ENCODE results near the gene RARRES2. TPM values are rescaled to one million over a fixed set of nuclear protein-coding genes. Genes with fewer than 3 reads are reported as not detected.

The RARRES2 gene
- total and polyA plus RNA-seq, 2 of the 13 experiments (the other 11 are each of a cell fraction or from before 2014, with no cell fraction given), result 134 to 172 TPM

- peak; percentile 37; the same call in 1 of the 2 replicates for TF ChIP-seq MAZ (IDR thresholded peaks at IDR 0.05; ENCODE audit: borderline replicate concordance, low read depth, low read length)
- TF ChIP-seq MAZ (CRISPR knock-in tag; IDR thresholded peaks at IDR 0.05; ENCODE audit: low read depth), result peak; percentile 93
- TF ChIP-seq ZNF205 (CRISPR knock-in tag; IDR thresholded peaks at IDR 0.05), result no peak
- no peak for TF ChIP-seq ARNT2 (CRISPR knock-in tag; IDR thresholded peaks at IDR 0.05; ENCODE audit: low read depth)
- TF ChIP-seq NCOA5 (CRISPR knock-in tag; IDR thresholded peaks at IDR 0.05), result no peak
- TF ChIP-seq CHCHD3 (CRISPR knock-in tag; IDR thresholded peaks at IDR 0.05), result no peak
- TF ChIP-seq KDM5A (IDR thresholded peaks at IDR 0.05; ENCODE audit: borderline replicate concordance, low read length), result no peak
- TF ChIP-seq GABPA (IDR thresholded peaks at IDR 0.05; ENCODE audit: low read depth, low read length), result no peak
- TF ChIP-seq GABPA (CRISPR knock-in tag; IDR thresholded peaks at IDR 0.05; ENCODE audit: low read depth), result no peak
- no peak for TF ChIP-seq SIX4 (CRISPR knock-in tag; IDR thresholded peaks at IDR 0.05)
- no peak for TF ChIP-seq ZMYM4 (CRISPR knock-in tag; IDR thresholded peaks at IDR 0.05)
- no peak for TF ChIP-seq ZNF720 (CRISPR knock-in tag; IDR thresholded peaks at IDR 0.05)
- no peak for TF ChIP-seq ZNF224 (CRISPR knock-in tag; IDR thresholded peaks at IDR 0.05)
- TF ChIP-seq TRAFD1 (CRISPR knock-in tag; IDR thresholded peaks at IDR 0.05; ENCODE audit: borderline replicate concordance), result 0 out of 2 replicates have a peak, but pooled peaks have one; percentile 59
- no peak for TF ChIP-seq ZNF562 (CRISPR knock-in tag; IDR thresholded peaks at IDR 0.05; ENCODE audit: borderline replicate concordance)
- TF ChIP-seq CHD4 (IDR thresholded peaks at IDR 0.05; ENCODE audit: borderline replicate concordance, low read length), result no peak
- no peak for TF ChIP-seq HMG20B (CRISPR knock-in tag; conservative IDR thresholded peaks at IDR 0.05)
- no peak for TF ChIP-seq TMF1 (CRISPR knock-in tag; IDR thresholded peaks at IDR 0.05; ENCODE audit: low read depth)
- no peak for TF ChIP-seq ZNF430 (CRISPR knock-in tag; IDR thresholded peaks at IDR 0.05)
- TF ChIP-seq NCOR1 (IDR thresholded peaks at IDR 0.05; ENCODE audit: borderline replicate concordance, low read length), result peak; percentile 81; the same call in 1 of the 2 replicates
- no peak for TF ChIP-seq ZKSCAN1 (IDR thresholded peaks at IDR 0.05; ENCODE audit: low read length)
- TF ChIP-seq ZBTB26 (CRISPR knock-in tag; IDR thresholded peaks at IDR 0.05; ENCODE audit: borderline replicate concordance), result no peak; the same call in 1 of the 2 replicates
- TF ChIP-seq ZNF230 (CRISPR knock-in tag; IDR thresholded peaks at IDR 0.05), result no peak
- TF ChIP-seq, protein P1, sequence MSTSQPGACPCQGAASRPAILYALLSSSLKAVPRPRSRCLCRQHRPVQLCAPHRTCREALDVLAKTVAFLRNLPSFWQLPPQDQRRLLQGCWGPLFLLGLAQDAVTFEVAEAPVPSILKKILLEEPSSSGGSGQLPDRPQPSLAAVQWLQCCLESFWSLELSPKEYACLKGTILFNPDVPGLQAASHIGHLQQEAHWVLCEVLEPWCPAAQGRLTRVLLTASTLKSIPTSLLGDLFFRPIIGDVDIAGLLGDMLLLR (CRISPR knock-in tag; IDR thresholded peaks at IDR 0.05), result no peak
- TF ChIP-seq, protein P2, sequence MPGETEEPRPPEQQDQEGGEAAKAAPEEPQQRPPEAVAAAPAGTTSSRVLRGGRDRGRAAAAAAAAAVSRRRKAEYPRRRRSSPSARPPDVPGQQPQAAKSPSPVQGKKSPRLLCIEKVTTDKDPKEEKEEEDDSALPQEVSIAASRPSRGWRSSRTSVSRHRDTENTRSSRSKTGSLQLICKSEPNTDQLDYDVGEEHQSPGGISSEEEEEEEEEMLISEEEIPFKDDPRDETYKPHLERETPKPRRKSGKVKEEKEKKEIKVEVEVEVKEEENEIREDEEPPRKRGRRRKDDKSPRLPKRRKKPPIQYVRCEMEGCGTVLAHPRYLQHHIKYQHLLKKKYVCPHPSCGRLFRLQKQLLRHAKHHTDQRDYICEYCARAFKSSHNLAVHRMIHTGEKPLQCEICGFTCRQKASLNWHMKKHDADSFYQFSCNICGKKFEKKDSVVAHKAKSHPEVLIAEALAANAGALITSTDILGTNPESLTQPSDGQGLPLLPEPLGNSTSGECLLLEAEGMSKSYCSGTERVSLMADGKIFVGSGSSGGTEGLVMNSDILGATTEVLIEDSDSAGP (CRISPR knock-in tag; IDR thresholded peaks at IDR 0.05; ENCODE audit: borderline replicate concordance), result peak; percentile 85
- TF ChIP-seq NR1H2 (CRISPR knock-in tag; IDR thresholded peaks at IDR 0.05; ENCODE audit: borderline replicate concordance, low read depth), result no peak; the same call in 1 of the 2 replicates
- 0 out of 2 replicates have a peak, but pooled peaks have one; percentile 40 for TF ChIP-seq ZNF589 (CRISPR knock-in tag; conservative IDR thresholded peaks at IDR 0.05)
- TF ChIP-seq KLF9 (CRISPR knock-in tag; IDR thresholded peaks at IDR 0.05; ENCODE audit: low read depth), result no peak
These were observed 42.4 kb upstream of the RARRES2 start (continued) for GRCh38 chr7:150383710-150384397.

Measured in HepG2 (cell line).